Mammary epithelial cell (primary cell): ENCODE results near the gene IQSEC3.

Experiments
- EZH2 ChIP-seq: IDR thresholded peaks from 2 replicates; pipeline ENCODE4 v1.6.1; 2012; ENCODE audit warnings: low read length, inconsistent platforms, borderline replicate concordance
- TF ChIP-seq, protein P1 (sequence below), 2 donors: IDR thresholded peaks in 1 of 2; conservative IDR thresholded peaks in 1 of 2; 2 replicates each; pipeline ENCODE4 v1.5.1; 2011 to 2012; ENCODE audit warnings: inconsistent platforms in 2 of 2, low read length in 2 of 2, mild to moderate bottlenecking in 2 of 2, control low read depth in 1 of 2, low read depth in 1 of 2; ENCODE audit not compliant: insufficient read depth in 1 of 2; ENCODE audit errors: extremely low read depth in 1 of 2

- TF ChIP-seq, protein P1, sequence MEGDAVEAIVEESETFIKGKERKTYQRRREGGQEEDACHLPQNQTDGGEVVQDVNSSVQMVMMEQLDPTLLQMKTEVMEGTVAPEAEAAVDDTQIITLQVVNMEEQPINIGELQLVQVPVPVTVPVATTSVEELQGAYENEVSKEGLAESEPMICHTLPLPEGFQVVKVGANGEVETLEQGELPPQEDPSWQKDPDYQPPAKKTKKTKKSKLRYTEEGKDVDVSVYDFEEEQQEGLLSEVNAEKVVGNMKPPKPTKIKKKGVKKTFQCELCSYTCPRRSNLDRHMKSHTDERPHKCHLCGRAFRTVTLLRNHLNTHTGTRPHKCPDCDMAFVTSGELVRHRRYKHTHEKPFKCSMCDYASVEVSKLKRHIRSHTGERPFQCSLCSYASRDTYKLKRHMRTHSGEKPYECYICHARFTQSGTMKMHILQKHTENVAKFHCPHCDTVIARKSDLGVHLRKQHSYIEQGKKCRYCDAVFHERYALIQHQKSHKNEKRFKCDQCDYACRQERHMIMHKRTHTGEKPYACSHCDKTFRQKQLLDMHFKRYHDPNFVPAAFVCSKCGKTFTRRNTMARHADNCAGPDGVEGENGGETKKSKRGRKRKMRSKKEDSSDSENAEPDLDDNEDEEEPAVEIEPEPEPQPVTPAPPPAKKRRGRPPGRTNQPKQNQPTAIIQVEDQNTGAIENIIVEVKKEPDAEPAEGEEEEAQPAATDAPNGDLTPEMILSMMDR (conservative IDR thresholded peaks at IDR 0.05 in 1 of 2, IDR thresholded peaks at IDR 0.05 in 1 of 2; ENCODE audit: extremely low read depth in 1 of 2, insufficient read depth in 1 of 2, low read depth in 1 of 2, low read length in 2 of 2): no peak
- no peak for TF ChIP-seq EZH2
Measured at GRCh38 chr12:164207-164606, 97.6 kb downstream of the IQSEC3 start.
